GM21723 (cell line): ENCODE measurements around the gene ACD.
A peak's percentile ranks its signal among the peaks of the same experiment; 100 is the strongest.
"Not testable (repeated sequence)": the region's sequence is repeated elsewhere in the genome, so short reads cannot be mapped to it uniquely, and the experiment has no call there.

ENCODE experiments used
- ATAC-seq: cut with Tn5 transposase; IDR thresholded peaks from one replicate; pipeline ENCODE4 v1.9.1; 2021; ENCODE audit warnings: mild to moderate bottlenecking, moderate library complexity; ENCODE audit not compliant: unreplicated experiment

Gene ACD

DNA sequence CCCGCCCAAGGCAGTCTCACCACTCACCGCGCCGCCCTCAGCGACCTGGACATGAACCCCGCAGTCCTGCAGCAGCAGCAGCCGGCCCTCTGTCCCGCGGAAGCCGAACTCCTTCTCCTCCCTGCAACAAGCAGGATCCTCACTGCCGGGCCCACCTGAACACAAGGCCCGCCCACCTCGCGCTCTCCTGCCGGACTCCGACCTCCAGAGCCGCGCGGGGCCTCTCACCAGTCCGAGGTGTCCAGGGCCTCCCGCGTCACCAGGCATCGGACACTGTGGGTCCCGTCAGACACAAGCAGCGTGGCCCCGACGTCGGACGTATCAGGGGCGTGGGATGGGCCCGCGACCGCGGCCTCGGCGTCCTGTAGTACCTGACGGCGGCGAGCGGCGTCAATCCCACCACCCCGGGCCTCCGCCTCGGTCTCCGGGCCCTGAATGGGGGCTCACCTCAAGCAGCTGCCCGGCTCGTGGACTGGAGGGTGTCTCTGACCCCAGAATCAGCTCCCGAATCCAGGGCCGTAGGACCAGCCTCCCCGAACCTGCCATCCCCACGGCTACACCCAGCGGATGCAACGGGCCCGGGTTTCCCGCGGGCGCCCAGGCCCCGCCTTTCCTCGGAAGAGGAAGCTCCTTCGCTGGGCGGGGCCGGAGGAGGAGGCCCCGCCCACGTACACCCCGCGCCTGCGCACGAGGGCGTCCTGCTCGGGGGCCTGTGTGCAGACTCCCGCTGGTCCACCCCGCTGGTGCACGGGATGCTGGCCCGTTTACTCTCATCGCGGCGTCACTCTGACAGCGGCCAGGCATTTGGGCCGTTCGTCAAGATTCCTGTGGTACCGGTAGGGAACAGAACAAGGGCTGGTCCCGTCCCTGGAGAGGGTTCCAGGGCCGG is at the start of gene ACD:
Gene ACD (minus strand): TSS at position 586 of the 889 bp plus-strand sequence. CDS start 40 bp downstream, at position 546.
- ATAC-seq, result peak; percentile 45

DNA sequence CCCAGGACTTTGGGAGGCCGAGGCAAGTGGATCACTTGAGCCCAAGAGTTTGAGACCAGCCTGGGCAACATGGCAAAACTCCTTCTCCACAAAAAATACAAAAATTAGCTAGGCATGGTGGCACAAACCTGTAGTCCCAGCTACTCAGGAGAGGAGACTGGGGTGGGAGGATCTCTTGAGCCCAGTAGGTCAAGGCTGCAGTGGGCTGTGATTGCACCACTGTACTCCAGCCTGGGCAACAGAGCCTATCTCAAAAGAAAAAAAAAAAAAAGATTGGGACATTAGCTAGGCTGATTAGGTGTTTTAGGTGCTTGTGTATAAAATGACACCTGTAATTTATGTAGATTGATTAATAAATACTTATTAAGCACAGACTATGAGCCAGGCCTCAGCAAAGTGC is 49.0 kb upstream of the ACD start:
- ATAC-seq, result no peak

DNA sequence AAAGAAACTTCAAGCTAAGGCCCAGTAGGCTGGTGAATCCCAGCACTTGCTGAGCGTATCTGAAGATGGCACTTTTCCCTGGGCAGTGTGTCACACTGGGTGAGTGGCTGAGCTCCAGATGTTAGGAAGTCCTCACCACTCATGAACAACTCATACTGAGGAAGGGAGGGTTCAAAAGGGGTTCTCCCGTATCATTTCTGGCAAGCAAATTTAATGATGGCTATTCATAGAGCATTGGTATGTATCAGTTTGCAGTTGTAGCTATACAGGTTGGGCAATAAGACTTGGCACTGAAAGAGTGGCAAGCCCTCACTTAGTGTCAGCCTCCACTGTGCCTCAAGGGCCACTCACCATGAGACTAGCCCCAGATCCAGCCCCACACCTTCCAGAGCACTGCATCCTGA is 48.3 kb upstream of the ACD start:
- no peak for ATAC-seq

DNA sequence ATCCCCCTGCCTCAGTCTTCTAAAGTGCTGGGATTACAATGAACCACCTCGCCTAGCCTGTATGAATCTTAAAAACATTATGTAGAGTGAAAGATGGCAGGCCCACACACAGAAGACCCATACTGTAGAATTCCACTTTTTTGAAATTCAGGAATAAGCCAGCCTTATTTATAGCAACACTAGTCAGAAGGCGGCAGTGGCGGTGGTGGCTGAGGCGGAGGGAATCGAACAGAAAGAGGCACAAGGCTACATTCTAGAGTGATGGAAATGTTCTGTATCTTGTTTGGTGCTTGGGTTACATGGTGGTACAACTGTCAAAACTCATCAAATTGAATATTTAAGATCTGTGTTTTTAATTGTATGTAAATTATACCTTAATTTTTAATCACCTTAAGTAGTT is 47.7 kb upstream of the ACD start:
- no peak for ATAC-seq

DNA sequence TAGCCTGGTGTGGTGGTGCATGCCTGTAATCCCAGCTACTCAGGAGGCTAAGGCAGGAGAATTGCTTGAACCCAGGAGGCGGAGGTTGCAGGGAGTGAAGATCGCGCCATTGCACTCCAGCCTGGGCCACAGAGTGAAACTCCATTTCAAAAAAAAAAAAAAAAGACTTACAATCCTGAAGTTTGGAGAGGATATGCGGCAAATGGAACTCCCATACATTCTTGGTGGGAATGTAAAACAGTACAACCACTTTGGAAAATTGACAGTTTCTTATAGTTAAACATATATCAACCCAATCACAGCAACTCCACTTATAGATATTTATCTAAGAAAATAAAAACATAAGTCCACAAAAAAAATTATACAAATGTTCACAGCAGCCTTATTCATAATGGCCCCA is 47.1 kb upstream of the ACD start:
- ATAC-seq, result no peak

DNA sequence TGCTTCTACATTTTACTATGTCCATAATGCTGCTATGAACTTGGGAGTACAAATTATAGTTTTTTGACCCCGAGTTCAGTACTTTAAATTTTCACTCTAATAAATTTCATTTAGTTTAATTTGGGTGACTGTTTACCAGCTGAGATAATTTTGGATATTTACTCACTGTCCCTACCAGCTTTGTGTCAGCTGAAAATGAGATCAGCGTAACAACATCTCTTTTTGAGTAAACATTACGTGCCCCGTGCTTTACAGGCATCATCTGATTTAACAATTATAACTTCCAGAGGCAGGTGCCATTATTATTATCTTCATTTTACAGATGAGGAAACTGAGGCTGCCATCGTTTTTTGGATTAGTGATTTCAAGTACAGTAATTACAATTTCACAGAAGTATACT is 44.0 kb upstream of the ACD start:
- no peak for ATAC-seq

DNA sequence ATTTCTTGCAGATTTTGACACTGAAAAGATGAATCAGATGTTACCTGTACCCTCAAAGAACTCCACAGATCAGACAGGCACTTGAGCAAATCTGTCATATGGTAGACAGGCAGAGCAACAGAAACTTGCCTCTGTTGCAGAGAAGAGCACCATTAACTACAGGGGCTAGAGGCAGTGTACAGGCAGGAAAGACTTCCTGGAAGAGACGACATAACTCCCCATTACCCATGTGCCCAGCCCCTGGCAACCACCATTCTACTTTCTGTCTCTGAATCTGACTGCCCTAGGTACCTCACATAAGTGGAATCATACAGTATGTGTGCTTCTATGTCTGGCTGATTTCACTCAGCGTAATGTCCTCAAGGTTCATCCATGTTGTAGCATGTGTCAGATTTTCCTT is 43.6 kb upstream of the ACD start:
- no peak for ATAC-seq

DNA sequence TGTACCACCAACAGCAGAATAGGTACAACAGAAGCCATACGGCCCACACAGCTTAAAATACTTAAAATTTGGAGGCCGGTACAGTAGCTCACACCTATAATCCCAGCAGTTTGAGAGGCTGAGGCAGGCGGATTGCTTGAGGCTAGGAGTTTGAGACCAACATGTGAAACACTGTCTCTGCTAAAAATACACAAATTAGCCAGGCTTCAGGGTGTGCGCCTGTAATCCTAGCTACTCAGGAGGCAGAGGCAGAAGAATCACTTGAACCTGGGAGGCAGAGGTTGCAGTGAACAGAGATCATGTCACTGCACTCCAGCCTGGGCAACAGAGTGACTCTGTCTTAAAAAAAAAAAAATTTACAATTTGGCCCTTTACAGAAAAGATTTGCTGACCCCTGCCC is 42.1 kb upstream of the ACD start:
- no peak for ATAC-seq

DNA sequence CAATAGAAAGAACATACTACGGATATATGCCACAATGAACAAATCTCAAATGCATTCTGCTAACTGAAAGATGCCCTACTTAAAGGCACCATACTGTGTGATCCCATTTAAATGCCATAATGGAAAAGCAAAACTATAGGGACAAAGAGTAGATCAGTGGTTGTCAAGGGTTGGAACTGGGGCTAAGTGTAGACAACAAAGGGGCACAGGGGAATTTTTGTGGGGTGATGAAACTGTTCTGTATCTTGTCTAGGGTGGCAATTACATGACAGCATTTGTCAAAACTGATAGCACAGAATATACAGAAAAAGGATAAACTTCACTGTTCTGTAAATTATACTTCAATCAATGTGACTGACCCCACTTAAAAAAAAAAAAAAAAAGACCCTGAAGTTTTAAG is 41.4 kb upstream of the ACD start:
- no peak for ATAC-seq

DNA sequence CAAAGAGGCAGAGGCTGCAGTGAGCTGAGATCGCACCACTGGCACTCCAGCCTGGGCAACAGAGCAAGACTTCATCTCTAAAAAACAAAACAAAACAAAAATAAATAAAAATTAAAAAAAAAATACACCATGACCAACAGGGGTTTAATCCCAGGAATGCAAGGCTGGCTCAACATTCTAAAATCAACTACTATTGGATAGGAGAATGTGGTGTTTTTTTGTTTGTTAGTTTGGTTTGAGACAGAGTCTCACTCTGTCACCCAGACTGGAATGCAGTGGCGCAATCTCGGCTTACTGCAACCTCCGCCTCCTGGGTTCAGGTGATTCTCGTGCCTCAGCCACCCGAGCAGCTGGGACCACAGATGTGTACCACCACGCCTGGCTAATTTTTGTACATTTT is 39.2 kb upstream of the ACD start:
- ATAC-seq, result no peak

DNA sequence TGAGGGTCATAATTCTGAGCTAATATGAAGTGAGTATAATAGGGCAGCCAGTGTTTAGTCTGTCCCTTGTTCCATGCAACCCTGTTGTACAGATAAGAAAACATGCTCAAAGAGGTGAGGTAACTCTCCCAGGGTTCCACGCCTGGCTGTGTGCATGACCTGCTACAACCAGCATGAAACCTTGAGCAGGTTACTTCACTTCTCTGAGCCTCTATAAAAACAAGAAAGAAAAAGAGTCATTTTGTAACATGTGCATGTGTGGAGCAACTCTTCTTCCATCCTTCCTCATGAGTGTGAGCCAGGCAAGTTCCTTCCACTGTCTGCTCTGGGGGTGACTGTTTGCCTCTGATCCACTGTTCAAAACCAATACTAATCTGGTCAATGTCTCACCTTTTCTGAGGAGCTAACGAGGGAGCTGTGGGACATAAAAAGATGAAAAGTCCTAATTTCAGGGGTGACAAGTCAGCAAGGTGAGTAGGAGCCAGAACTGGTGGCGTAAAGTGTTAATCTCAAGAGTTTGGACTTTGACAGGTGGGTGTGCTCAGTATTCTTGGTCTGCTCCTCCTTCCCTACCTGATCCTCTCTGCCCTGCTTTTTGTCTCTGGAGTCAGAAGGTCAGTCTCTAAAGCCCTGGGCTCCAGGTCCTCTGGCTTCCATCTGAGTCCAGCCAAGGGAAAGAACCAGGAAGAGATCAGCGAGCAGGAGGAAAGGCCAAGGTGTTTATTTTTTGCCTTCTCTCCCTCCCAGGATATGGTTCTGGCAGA is 37.5 kb upstream of the ACD start:
- ATAC-seq, result no peak

DNA sequence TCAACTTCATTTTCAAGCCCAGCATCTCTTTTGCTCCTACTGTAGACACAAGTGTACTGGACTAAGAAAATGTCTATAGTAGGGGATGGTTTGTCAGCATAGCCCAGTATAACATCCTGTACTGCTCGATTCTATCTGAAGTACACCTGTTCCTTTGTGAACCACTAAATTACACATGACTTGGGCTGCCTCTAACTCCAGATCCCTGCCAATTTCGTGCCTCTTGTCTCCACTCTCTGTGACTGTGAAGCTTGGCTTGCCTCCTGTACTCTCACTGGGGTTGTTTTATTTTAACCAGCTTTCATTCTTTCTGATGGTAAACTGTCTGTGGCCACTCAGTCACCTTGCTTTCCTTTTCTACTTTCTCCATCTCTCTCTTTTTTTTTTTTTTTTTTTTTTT is 34.6 kb upstream of the ACD start:
- ATAC-seq, result no peak

DNA sequence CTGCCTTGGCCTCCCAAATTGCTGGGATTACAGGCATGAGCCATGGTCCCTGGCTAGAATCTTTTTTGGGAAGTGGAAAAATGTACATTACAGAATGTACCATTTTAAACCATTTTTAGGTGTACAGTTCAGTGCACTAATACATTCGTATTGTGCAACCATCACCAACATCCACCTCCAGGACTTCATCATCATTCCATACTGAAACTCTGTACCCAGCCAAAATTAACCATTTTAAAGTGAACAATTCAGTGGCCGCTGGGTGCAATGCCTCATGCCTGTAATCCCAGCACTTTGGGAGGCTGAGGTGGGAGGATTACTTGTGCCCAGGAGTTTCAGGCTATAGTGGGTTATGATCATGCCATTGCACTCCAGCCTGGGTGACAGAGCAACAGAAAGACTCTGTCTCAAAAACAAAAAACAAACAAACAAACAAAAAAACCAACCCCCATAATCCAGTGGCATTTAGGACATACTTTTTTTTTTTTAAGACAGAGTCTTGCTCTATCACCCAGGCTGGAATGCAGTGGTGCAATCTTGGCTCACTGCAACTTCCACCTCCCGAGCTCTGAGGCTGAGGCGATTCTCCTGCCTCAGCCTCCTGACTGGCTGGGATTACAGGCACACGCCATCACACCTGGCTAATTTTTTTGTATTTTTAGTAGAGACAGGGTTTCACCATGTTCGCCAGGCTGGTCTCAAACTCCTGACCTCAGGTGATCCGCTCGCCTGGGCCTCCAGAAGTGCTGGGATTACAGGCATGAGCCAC is 33.6 kb upstream of the ACD start:
- not testable (repeated sequence) for ATAC-seq

DNA sequence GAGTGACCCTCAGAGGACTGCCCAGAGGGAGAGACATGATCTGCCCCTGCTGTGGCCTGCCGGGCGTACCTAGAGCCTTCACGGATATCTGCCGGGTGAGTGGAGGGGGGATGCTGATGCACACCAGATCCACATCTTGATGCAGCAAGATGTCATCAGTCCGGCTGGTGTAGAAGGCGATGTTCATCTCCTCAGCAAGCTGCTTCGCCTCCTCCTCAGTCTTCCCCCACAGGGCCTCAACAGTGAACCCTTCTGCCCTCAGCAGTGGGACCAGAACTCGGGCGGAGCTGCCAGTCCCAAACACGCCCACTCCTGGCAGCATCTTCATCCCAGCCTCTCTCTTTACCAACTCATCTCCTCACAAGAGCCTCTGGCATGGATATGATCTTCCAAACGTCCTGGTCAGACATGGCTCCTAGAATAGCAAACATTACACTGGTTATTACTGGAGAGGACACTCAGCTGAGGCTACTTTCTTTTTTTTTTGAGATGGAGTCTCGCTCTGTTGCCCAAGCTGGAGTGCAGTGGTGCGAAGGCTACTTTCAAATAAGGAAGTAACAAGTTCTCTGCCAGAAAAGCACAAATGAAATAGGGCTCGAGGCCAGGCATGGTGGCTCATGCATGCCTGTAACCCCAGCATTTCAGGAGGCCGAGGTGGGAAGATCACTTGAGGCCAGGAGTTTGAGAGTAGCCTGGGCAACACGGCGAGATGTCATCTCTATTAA is 25.5 kb upstream of the ACD start:
- no peak for ATAC-seq

DNA sequence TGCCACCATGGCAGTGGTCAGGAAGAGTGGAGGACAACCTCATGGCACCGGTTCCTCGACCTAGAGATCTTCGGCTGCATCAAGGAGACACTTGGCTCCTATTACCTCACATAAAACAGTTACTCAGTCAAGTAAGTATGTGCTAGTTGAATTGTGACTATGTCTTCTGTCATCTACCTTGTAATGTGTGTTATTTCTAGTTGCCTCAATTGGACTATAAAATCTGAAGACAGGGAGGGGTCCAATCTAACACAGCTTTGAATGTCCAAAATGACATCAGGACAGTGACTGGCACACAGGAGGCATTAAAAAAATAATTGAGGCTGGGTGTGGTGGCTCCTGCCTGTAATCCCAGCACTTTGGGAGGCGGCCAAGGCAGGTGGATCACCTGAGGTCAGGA is 23.7 kb upstream of the ACD start:
- ATAC-seq, result no peak

DNA sequence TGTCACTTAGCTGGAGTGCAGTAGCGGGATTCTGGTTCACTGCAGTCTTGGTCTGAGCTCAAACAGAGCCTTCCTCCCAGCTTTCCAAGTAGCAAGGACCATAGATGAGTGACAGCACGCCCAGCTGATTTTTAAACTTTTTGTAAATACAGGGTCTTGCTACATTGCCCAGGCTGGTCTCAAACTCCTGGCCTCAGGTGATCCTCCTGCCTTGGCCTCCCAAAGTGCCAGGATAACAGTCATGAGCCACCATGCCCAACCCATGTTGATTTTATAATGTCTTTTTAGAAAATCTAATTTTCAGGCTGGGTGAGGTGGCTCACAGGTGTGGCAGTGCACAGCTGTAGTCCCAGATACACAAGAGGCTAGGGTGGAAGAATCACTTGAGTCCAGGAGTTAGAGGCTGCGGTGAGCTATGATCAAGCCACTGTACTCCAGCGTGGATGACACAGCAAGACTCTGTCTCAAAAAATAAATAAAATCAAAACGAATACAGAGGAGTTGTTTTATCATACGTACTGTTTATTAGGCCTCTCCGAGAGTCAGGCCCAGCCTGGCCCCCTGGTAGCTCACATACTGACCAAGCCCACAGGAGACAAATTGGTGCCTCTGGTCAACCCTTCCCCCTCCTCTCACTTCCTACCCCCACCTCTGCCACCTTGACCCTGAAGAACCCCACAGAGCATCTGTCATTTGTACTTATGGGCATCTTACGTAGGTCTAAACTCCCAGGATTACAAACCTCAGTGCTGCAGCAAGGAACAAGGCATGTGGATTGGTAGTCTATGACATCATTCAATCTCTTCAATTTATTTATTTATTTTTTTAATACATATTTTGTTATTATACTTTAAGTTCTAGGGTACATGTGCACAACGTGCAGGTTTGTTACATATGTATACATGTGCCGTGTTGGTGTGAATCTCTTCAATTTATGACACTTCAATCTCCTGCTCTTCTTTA is 20.2 kb upstream of the ACD start:
- ATAC-seq, result no peak

DNA sequence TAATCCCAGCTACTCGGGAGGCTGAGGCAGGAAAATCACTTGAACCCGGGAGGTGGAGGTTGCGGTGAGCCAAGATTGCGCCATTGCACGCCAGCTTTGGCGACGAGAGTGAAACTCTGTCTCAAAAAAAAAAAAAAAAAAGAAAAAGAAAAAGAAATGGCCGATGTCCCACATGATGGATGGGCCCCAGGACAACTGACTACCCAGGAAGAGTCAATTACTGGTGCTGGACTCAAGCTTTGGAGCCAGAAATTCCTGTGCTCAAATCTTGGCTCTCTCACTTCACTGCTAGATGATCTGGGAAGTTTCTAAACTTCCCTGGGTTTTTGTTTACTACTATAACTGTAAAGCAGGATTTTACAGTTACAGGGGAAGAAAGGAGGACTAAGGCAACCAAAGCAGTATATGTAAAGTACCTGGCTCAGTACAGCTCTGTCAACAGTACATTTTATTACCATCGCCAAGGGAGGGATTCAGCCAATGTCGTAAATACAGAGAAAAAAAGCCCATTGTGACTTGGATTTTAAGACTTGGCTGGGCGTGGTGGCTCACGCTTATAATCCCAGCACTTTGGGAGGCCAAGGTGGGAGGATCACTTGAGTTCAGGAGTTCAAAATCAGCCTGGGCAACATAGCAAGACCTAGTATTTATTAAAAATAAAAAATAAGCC is 18.4 kb upstream of the ACD start:
- ATAC-seq, result no peak

DNA sequence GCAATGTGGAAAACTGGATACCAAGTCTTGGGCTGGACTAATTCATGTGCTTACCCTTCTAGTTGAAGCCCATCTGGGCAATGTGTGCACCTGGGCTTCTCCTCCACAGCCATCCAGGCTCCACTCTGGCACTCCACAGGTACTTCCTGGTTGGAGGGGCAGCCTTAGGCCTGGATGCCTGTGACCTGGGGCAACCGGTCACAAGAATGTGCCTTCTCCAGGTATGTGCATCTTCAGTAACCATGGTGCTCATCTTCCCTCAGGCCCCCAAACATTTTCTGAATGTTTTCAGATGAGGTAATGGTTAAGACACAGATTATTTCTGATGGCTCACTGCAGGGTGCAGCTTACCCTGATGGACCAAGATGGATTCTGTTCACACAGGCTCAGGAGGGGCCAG is 17.7 kb upstream of the ACD start:
- no peak for ATAC-seq

DNA sequence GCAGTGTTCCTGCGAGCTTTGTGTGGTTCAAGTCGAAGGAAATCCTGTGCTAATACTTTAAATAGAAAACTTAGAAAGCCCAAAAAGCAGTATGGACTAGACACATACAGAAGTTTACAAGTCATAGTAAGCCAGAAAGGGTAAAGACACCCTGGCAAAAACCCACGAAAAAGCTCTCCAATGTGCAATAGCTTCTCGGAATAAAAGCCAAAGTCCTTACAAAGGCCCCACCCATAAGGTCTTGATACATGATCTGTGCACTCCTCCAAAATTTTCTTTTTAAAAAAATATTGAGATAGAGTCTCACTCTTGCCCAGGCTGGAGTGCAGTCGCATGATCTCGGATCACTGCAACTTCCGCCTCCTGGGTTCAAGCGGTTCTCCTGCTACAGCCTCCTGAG is 16.9 kb upstream of the ACD start:
- no peak for ATAC-seq
